A673 (cell line): ENCODE measurements around the gene IPCEF1. TPM values are rescaled to one million over a fixed set of nuclear protein-coding genes. Genes with fewer than 3 reads are reported as not detected.

Experiments used
- BruUV-seq: library from RNA; stranded (reverse); fragments of 400-500 nt; replicated peaks from 2 replicates; lab custom pipeline; 2021; lab: Mats Ljungman, UMichigan
- CTCF ChIA-PET: fragments of 300-600 bp; sonication (Branson Sonifier 250); formaldehyde crosslinking; loops from one replicate; lab custom pipeline; 2022; ENCODE audit warnings: antibody characterized with exemption; lab: Charles Lee
- POLR2A ChIA-PET: fragments of 300-600 bp; sonication (Branson Sonifier 250); formaldehyde crosslinking; loops from one replicate; lab custom pipeline; 2022; ENCODE audit warnings: antibody characterized with exemption; ENCODE audit not compliant: low non-redundant PET; lab: Charles Lee
- DNase-seq: peaks from one replicate; pipeline ENCODE4 v3.0.0-alpha.2; 2015; ENCODE audit warnings: low spot score
- H3K27ac ChIP-seq: fragments of 200-600 bp; sonication (generic); 2 replicates; pipeline ENCODE4 v1.5.1; 2016; ENCODE audit warnings: mixed run types, low read depth, mild to moderate bottlenecking, mixed read lengths, antibody characterized with exemption, low read length; ENCODE audit not compliant: poor library complexity, severe bottlenecking
- H3K27me3 ChIP-seq: fragments of 200-600 bp; sonication (generic); replicated peaks from 2 replicates; pipeline ENCODE4 v1.6.1; 2017; ENCODE audit warnings: mixed run types, low read depth, mild to moderate bottlenecking, mixed read lengths, antibody characterized with exemption, low read length; ENCODE audit not compliant: insufficient read depth, poor library complexity
- H3K36me3 ChIP-seq: fragments of 200-600 bp; sonication (generic); 2 replicates; pipeline ENCODE4 v1.6.1; 2016; ENCODE audit warnings: mixed run types, mild to moderate bottlenecking, mixed read lengths, antibody characterized with exemption, low read length; ENCODE audit not compliant: insufficient read depth, poor library complexity, severe bottlenecking
- H3K4me1 ChIP-seq: fragments of 200-600 bp; sonication (generic); 2 replicates; pipeline ENCODE4 v1.6.1; 2017; ENCODE audit warnings: mixed run types, mild to moderate bottlenecking, mixed read lengths, antibody characterized with exemption, low read length; ENCODE audit not compliant: insufficient read depth, poor library complexity, severe bottlenecking
- H3K4me3 ChIP-seq: fragments of 200-600 bp; sonication (generic); 2 replicates; pipeline ENCODE4 v1.5.1; 2016; ENCODE audit warnings: low read depth, mixed run types, mild to moderate bottlenecking, mixed read lengths, low read length; ENCODE audit not compliant: poor library complexity, severe bottlenecking
- H3K9me3 ChIP-seq: fragments of 200-600 bp; sonication (generic); 2 replicates; pipeline ENCODE4 v1.6.1; 2016; ENCODE audit warnings: mixed run types, low read depth, mild to moderate bottlenecking, mixed read lengths, antibody characterized with exemption, low read length; ENCODE audit not compliant: poor library complexity, severe bottlenecking
- EZH2 ChIP-seq: fragments of 200-600 bp; sonication (generic); IDR thresholded peaks from 2 replicates; pipeline ENCODE4 v1.6.1; 2017; ENCODE audit warnings: borderline replicate concordance, low read depth, mild to moderate bottlenecking, mixed read lengths, antibody characterized with exemption, low read length; ENCODE audit not compliant: poor library complexity, severe bottlenecking
- intact Hi-C: fragments of 100-400 bp; cut with micrococcal nuclease; formaldehyde crosslinking; loops from one replicate; pipeline ENCODE4 v1.10.0; 2022; ENCODE audit not compliant: unreplicated experiment
- total RNA-seq: library from RNA; stranded (reverse); gene quantifications from 2 replicates; pipeline ENCODE4 v1.2.3, GENCODE V29; 2021
- TF ChIP-seq, protein P1 (sequence below): fragments of 300-800, 200-600 bp; sonication (generic); conservative IDR thresholded peaks from 2 replicates; pipeline ENCODE4 v1.5.1; 2017; ENCODE audit warnings: low read depth, mild to moderate bottlenecking, antibody characterized with exemption, low read length, moderate library complexity, mixed read lengths

Gene IPCEF1
- total RNA-seq, 1 experiment from 2014 or later = 1.4 TPM

DNA sequence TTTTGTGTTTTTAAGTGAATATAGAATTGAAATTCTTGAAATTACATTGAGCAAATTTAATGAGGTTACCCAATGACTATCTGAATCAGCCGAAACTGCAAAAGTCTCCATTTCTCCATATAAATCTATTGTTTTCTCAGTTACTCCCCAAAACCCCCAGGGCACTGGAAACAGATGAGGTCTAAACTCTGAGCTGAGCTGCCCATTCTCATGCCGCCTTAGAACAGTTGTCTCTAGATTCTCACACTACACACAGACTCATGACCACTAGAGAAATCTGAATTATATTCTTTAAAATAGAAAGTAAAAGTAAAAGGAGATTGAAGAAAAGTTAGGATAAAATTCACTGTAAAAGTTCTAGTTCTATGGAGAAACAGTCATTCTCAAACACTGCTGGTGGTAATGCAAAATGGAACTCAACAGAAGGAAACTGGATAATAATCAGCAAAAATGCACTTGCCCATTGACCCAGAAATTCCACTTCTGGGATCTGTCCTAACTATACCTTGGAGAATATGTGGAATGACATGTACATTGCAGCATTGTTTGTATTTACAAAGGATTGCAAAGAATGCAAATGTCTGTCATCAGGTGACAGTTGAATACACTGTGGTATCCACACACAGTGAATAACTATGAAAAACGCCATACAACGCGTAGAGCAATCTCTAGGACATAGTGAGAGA is 125.5 kb downstream of the IPCEF1 start:
- no TSS peak for BruUV-seq
- H3K9me3 ChIP-seq = no peaks in the 10 kb centered on the region
- H3K4me1 ChIP-seq = no peaks in the 10 kb centered on the region
- TF ChIP-seq, protein P1, sequence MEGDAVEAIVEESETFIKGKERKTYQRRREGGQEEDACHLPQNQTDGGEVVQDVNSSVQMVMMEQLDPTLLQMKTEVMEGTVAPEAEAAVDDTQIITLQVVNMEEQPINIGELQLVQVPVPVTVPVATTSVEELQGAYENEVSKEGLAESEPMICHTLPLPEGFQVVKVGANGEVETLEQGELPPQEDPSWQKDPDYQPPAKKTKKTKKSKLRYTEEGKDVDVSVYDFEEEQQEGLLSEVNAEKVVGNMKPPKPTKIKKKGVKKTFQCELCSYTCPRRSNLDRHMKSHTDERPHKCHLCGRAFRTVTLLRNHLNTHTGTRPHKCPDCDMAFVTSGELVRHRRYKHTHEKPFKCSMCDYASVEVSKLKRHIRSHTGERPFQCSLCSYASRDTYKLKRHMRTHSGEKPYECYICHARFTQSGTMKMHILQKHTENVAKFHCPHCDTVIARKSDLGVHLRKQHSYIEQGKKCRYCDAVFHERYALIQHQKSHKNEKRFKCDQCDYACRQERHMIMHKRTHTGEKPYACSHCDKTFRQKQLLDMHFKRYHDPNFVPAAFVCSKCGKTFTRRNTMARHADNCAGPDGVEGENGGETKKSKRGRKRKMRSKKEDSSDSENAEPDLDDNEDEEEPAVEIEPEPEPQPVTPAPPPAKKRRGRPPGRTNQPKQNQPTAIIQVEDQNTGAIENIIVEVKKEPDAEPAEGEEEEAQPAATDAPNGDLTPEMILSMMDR = no peak
- TF ChIP-seq EZH2 = no peak
- CTCF ChIA-PET = no interaction called here
- intact Hi-C loops = no loop called here
- no peaks in the 10 kb centered on the region for H3K27me3 ChIP-seq
- H3K27ac ChIP-seq = no peak overlapping the region
- no peak for DNase-seq
- POLR2A ChIA-PET = interaction anchor here (0.6 to 0.7 kb wide), 2 partner anchors 157 to 380 kb away, joined by 3 to 4 read pairs; no protein-coding TSS in a partner anchor
- no peak overlapping the region for H3K4me3 ChIP-seq
- H3K36me3 ChIP-seq = no peaks in the 10 kb centered on the region

DNA sequence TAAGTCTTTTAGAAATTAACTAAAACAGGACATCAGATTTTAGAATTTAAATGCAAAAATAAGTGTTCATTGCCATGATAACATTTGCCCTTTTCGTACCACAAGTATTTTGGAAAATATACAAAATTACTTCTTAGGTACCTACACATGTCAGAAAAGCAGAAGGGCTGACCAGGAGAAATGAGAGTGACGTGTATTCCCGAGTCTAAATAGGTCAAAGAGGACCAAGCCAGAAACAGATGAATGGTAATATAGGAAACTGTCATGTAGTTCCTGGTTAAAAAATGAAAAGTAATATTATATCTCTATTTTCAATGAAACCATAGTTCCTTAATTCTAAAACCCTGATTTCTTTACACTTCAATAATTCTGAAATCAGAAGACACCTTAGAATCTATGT is 126.2 kb downstream of the IPCEF1 start:
- TF ChIP-seq, protein P1 = no peak
- TF ChIP-seq EZH2 = no peak
- BruUV-seq = no TSS peak
- CTCF ChIA-PET = no interaction called here
- Histone ChIP-seq H3K9me3 (no peaks in the 10 kb centered on the region), H3K4me3 (no peak overlapping the region), H3K36me3 (no peaks in the 10 kb centered on the region), H3K27me3 (no peaks in the 10 kb centered on the region), H3K4me1 (no peaks in the 10 kb centered on the region), H3K27ac (no peak overlapping the region)
- no peak for DNase-seq
- intact Hi-C loops = no loop called here
- POLR2A ChIA-PET = interaction anchor here (0.7 kb wide), 1 partner anchor 381 kb away, joined by 4 read pairs; no protein-coding TSS in a partner anchor

DNA sequence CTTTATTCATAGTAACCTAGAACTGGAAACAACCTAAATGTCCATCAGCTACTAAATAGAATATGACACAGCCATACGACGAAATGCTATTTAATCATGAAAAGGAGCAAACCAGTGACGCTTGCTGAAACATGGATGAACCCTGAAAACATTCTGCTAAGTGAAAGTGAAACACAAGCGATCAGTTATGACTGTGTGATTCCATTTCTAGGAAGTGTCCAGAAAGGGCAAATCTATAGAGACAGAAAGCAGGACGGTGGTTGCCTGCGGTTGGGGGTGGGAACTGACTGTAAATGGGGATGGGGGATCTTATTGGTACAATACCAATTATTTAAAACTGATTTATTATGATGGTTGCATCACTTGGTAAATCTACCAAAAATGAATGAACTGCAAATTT is 126.8 kb downstream of the IPCEF1 start:
- TF ChIP-seq, protein P1 = no peak
- TF ChIP-seq EZH2 = no peak
- Histone ChIP-seq H3K27ac (no peak overlapping the region), H3K4me3 (no peak overlapping the region), H3K27me3 (no peaks in the 10 kb centered on the region), H3K36me3 (no peaks in the 10 kb centered on the region), H3K4me1 (no peaks in the 10 kb centered on the region), H3K9me3 (no peaks in the 10 kb centered on the region)
- no TSS peak for BruUV-seq
- DNase-seq = no peak
- intact Hi-C loops = no loop called here
- ChIA-PET CTCF (no interaction called here), POLR2A (no interaction called here)
